ENCODE data around the gene CCNYL1.
A peak's percentile ranks its signal among the peaks of the same experiment; 100 is the strongest.
"Not testable (repeated sequence)": the region's sequence is repeated elsewhere in the genome, so short reads cannot be mapped to it uniquely, and the experiment has no call there.

Gene CCNYL1

GRCh38 chr2:207706936-207707860 lies 4.2 kb upstream of the CCNYL1 start:
- H3K9me3 ChIP-seq (ENCODE audit: low read depth, low read length), result no peaks in the 10 kb centered on the region
- no peak overlapping the region for H3K4me3 ChIP-seq
- no peak overlapping the region for H3K9ac ChIP-seq (ENCODE audit: insufficient read length)
- H3K27ac ChIP-seq, result no peak overlapping the region
- TF ChIP-seq FOXP2 (optimal IDR thresholded peaks at IDR 0.05; ENCODE audit: control extremely low read depth, extremely low read length, insufficient read depth) (no peak), EZH2 (IDR thresholded peaks at IDR 0.05) (no peak), POLR2AphosphoS5 (IDR thresholded peaks at IDR 0.05; ENCODE audit: borderline replicate concordance, low read depth, low read length) (no peak)
- DNase-seq (ENCODE audit: low read depth, low spot score), result no peak
- no peaks in the 10 kb centered on the region for H3K36me3 ChIP-seq (ENCODE audit: insufficient read depth, low read length)

- Histone ChIP-seq H3K9me3 (ENCODE audit: low read depth, low read length) (no peaks in the 10 kb centered on the region), H3K27ac (no peak overlapping the region), H3K36me3 (ENCODE audit: insufficient read depth, low read length) (no peaks in the 10 kb centered on the region), H3K9ac (ENCODE audit: insufficient read length) (peak overlapping the region; percentile 78), H3K4me3 (peak overlapping the region; percentile 85)
- no peak for TF ChIP-seq FOXP2 (optimal IDR thresholded peaks at IDR 0.05; ENCODE audit: control extremely low read depth, extremely low read length, insufficient read depth)
- TF ChIP-seq EZH2 (IDR thresholded peaks at IDR 0.05), result no peak
- TF ChIP-seq POLR2AphosphoS5 (IDR thresholded peaks at IDR 0.05; ENCODE audit: borderline replicate concordance, low read depth, low read length), result no peak
- DNase-seq (ENCODE audit: low read depth, low spot score), result no peak
Observed at GRCh38 chr2:207711750-207712530, 500 bp downstream of the CCNYL1 start.

- no peaks in the 10 kb centered on the region for H3K9me3 ChIP-seq (ENCODE audit: low read depth, low read length)
- no peak overlapping the region for H3K27ac ChIP-seq
- H3K36me3 ChIP-seq (ENCODE audit: insufficient read depth, low read length), result no peaks in the 10 kb centered on the region
- no peak overlapping the region for H3K4me3 ChIP-seq
- no peak for DNase-seq (ENCODE audit: low read depth, low spot score)
- H3K9ac ChIP-seq (ENCODE audit: insufficient read length), result no peak overlapping the region
- TF ChIP-seq POLR2AphosphoS5 (IDR thresholded peaks at IDR 0.05; ENCODE audit: borderline replicate concordance, low read depth, low read length), result no peak
- no peak for TF ChIP-seq FOXP2 (optimal IDR thresholded peaks at IDR 0.05; ENCODE audit: control extremely low read depth, extremely low read length, insufficient read depth)
- no peak for TF ChIP-seq EZH2 (IDR thresholded peaks at IDR 0.05)
Observed at GRCh38 chr2:207716056-207716455, 4.6 kb downstream of the CCNYL1 start.

- no peak overlapping the region for H3K9ac ChIP-seq (ENCODE audit: insufficient read length)
- H3K36me3 ChIP-seq (ENCODE audit: insufficient read depth, low read length), result no peaks in the 10 kb centered on the region
- no peaks in the 10 kb centered on the region for H3K9me3 ChIP-seq (ENCODE audit: low read depth, low read length)
- DNase-seq (ENCODE audit: low read depth, low spot score), result no peak
- TF ChIP-seq EZH2 (IDR thresholded peaks at IDR 0.05) (no peak), POLR2AphosphoS5 (IDR thresholded peaks at IDR 0.05; ENCODE audit: borderline replicate concordance, low read depth, low read length) (no peak), FOXP2 (optimal IDR thresholded peaks at IDR 0.05; ENCODE audit: control extremely low read depth, extremely low read length, insufficient read depth) (no peak)
- H3K27ac ChIP-seq, result no peak overlapping the region
- H3K4me3 ChIP-seq, result no peak overlapping the region
Observed at GRCh38 chr2:207718521-207718920, 7.1 kb downstream of the CCNYL1 start.

GRCh38 chr2:207719008-207719407 lies 7.6 kb downstream of the CCNYL1 start:
- DNase-seq (ENCODE audit: low read depth, low spot score), result no peak
- no peak for TF ChIP-seq POLR2AphosphoS5 (IDR thresholded peaks at IDR 0.05; ENCODE audit: borderline replicate concordance, low read depth, low read length)
- Histone ChIP-seq H3K9me3 (ENCODE audit: low read depth, low read length) (no peaks in the 10 kb centered on the region), H3K9ac (ENCODE audit: insufficient read length) (no peak overlapping the region), H3K27ac (no peak overlapping the region), H3K4me3 (no peak overlapping the region), H3K36me3 (ENCODE audit: insufficient read depth, low read length) (no peaks in the 10 kb centered on the region)

- not testable (repeated sequence) for H3K27ac ChIP-seq; DNase-seq (ENCODE audit: low read depth, low spot score); H3K4me3 ChIP-seq; H3K36me3 ChIP-seq (ENCODE audit: insufficient read depth, low read length); H3K9ac ChIP-seq (ENCODE audit: insufficient read length); H3K9me3 ChIP-seq (ENCODE audit: low read depth, low read length)
Observed at GRCh38 chr2:207719655-207720054, 8.2 kb downstream of the CCNYL1 start.

GRCh38 chr2:207720517-207721187 lies 9.2 kb downstream of the CCNYL1 start:
- DNase-seq (ENCODE audit: low read depth, low spot score), result no peak

GRCh38 chr2:207722773-207723424 lies 11.5 kb downstream of the CCNYL1 start:
- H3K9me3 ChIP-seq (ENCODE audit: low read depth, low read length), result no peaks in the 10 kb centered on the region
- H3K4me3 ChIP-seq, result no peak overlapping the region
- no peak overlapping the region for H3K27ac ChIP-seq
- no peak overlapping the region for H3K9ac ChIP-seq (ENCODE audit: insufficient read length)
- TF ChIP-seq EZH2 (IDR thresholded peaks at IDR 0.05), result no peak
- no peak for TF ChIP-seq POLR2AphosphoS5 (IDR thresholded peaks at IDR 0.05; ENCODE audit: borderline replicate concordance, low read depth, low read length)
- no peak for TF ChIP-seq FOXP2 (optimal IDR thresholded peaks at IDR 0.05; ENCODE audit: control extremely low read depth, extremely low read length, insufficient read depth)
- no peaks in the 10 kb centered on the region for H3K36me3 ChIP-seq (ENCODE audit: insufficient read depth, low read length)
- DNase-seq (ENCODE audit: low read depth, low spot score), result no peak

More at GRCh38 chr2:207720517-207721187, 9.2 kb downstream of the CCNYL1 start:
- Histone ChIP-seq H3K27ac (no peak overlapping the region), H3K36me3 (ENCODE audit: insufficient read depth, low read length) (no peaks in the 10 kb centered on the region), H3K9ac (ENCODE audit: insufficient read length) (no peak overlapping the region), H3K9me3 (ENCODE audit: low read depth, low read length) (no peaks in the 10 kb centered on the region), H3K4me3 (no peak overlapping the region)
- no peak for TF ChIP-seq FOXP2 (optimal IDR thresholded peaks at IDR 0.05; ENCODE audit: control extremely low read depth, extremely low read length, insufficient read depth)
- TF ChIP-seq EZH2 (IDR thresholded peaks at IDR 0.05), result no peak
- TF ChIP-seq POLR2AphosphoS5 (IDR thresholded peaks at IDR 0.05; ENCODE audit: borderline replicate concordance, low read depth, low read length), result no peak

- not testable (repeated sequence) for H3K9me3 ChIP-seq (ENCODE audit: low read depth, low read length); H3K4me3 ChIP-seq; DNase-seq (ENCODE audit: low read depth, low spot score); H3K36me3 ChIP-seq (ENCODE audit: insufficient read depth, low read length); H3K27ac ChIP-seq; H3K9ac ChIP-seq (ENCODE audit: insufficient read length)
Observed at GRCh38 chr2:207723425-207723787, 12.0 kb downstream of the CCNYL1 start.
